GM23338 (cell line): ENCODE measurements around the gene SLC24A4. TPM values are rescaled to one million over a fixed set of nuclear protein-coding genes. Genes with fewer than 3 reads are reported as not detected.

Experiments used
- ATAC-seq: fragments of 200-7000 bp; cut with Tn5 transposase; 3 replicates; pipeline ENCODE4 v1.9.1; 2020
- DNase-seq: peaks from one replicate; pipeline ENCODE4 v3.0.0-alpha.2; 2015; ENCODE audit warnings: low spot score
- H2AFZ ChIP-seq: fragments of 200-600 bp; sonication (generic); 2 replicates; pipeline ENCODE4 v1.8.0; 2016; ENCODE audit warnings: antibody characterized with exemption, mild to moderate bottlenecking, moderate library complexity
- H3F3A ChIP-seq: fragments of 200-600 bp; sonication (generic); replicated peaks from 2 replicates; pipeline ENCODE4 v1.8.0; 2017; ENCODE audit warnings: antibody characterized with exemption, mixed run types, low read depth
- H3K27ac ChIP-seq: fragments of 200-600 bp; sonication (generic); 2 replicates; pipeline ENCODE4 v1.6.1; 2016; ENCODE audit warnings: low read depth
- H3K27me3 ChIP-seq: fragments of 200-600 bp; sonication (generic); 2 replicates; pipeline ENCODE4 v1.8.0; 2016; ENCODE audit warnings: mild to moderate bottlenecking, mixed run types, moderate library complexity; ENCODE audit not compliant: insufficient read depth
- H3K36me3 ChIP-seq: fragments of 200-600 bp; sonication (generic); 2 replicates; pipeline ENCODE4 v1.8.0; 2016; ENCODE audit warnings: mild to moderate bottlenecking; ENCODE audit not compliant: insufficient read depth
- H3K4me1 ChIP-seq: fragments of 200-600 bp; sonication (generic); 2 replicates; pipeline ENCODE4 v1.8.0; 2016; ENCODE audit warnings: mild to moderate bottlenecking, moderate library complexity; ENCODE audit not compliant: insufficient read depth
- H3K4me2 ChIP-seq: fragments of 200-600 bp; sonication (generic); 2 replicates; pipeline ENCODE4 v1.7.1; 2017; ENCODE audit warnings: mixed run types
- H3K4me3 ChIP-seq: fragments of 200-600 bp; sonication (generic); 2 replicates; pipeline ENCODE4 v1.6.1; 2016; ENCODE audit warnings: mixed run types
- H3K79me2 ChIP-seq: fragments of 200-600 bp; sonication (generic); replicated peaks from 2 replicates; pipeline ENCODE4 v1.8.0; 2017; ENCODE audit warnings: mild to moderate bottlenecking; ENCODE audit not compliant: insufficient read depth
- H3K9me2 ChIP-seq: fragments of 200-600 bp; sonication (generic); 2 replicates; pipeline ENCODE4 v1.8.0; 2017; ENCODE audit not compliant: insufficient read depth
- H4K20me1 ChIP-seq: fragments of 200-600 bp; sonication (generic); replicated peaks from 2 replicates; pipeline ENCODE4 v1.8.0; 2017; ENCODE audit warnings: mild to moderate bottlenecking; ENCODE audit not compliant: insufficient read depth
- H3K27ac Mint-ChIP-seq: 2 replicates; pipeline ENCODE4 v1.8.0; 2020; ENCODE audit warnings: inconsistent platforms, mild to moderate bottlenecking, moderate library complexity, mixed read lengths
- H3K27me3 Mint-ChIP-seq: 3 replicates; pipeline ENCODE4 v1.8.0; 2022; ENCODE audit warnings: low read depth, mild to moderate bottlenecking, moderate library complexity, mixed read lengths, inconsistent platforms; ENCODE audit not compliant: insufficient read depth, poor library complexity
- H3K36me3 Mint-ChIP-seq: 3 replicates; pipeline ENCODE4 v1.8.0; 2021; ENCODE audit warnings: low read depth, mild to moderate bottlenecking, inconsistent platforms, moderate library complexity, mixed read lengths
- H3K4me1 Mint-ChIP-seq: 3 replicates; pipeline ENCODE4 v1.8.0; 2020; ENCODE audit warnings: mild to moderate bottlenecking, inconsistent platforms, mixed read lengths
- H3K4me3 Mint-ChIP-seq: 3 replicates; pipeline ENCODE4 v1.8.0; 2021; ENCODE audit warnings: moderate library complexity, mild to moderate bottlenecking, inconsistent platforms, mixed read lengths
- H3K9me3 Mint-ChIP-seq: 3 replicates; pipeline ENCODE4 v1.8.0; 2020; ENCODE audit warnings: moderate library complexity, mild to moderate bottlenecking, inconsistent platforms, mixed read lengths
- NANOG ChIP-seq: IDR thresholded peaks from 2 replicates; pipeline ENCODE4 v1.6.1; 2016; ENCODE audit warnings: antibody characterized with exemption, borderline replicate concordance
- ZNF462 ChIP-seq: fragments of 250-450 bp; sonication (Bioruptor Pico); IDR thresholded peaks from 2 replicates; pipeline ENCODE4 v1.5.0; 2020; ENCODE audit warnings: mild to moderate bottlenecking, moderate library complexity
- polyA plus RNA-seq: library from polyadenylated mRNA; unstranded; fragments of >200 nt; fragmentation: Nextera tagmentation; extraction: Ambion mirVana; gene quantifications from 2 replicates; pipeline ENCODE4 v1.2.1, GENCODE V29; 2016
- total RNA-seq: library from RNA; depleted of rRNA; stranded (reverse); fragments of >200 nt; shearing (Covaris generic); gene quantifications from 2 replicates; pipeline ENCODE4 v1.2.3, GENCODE V29; 2014

The SLC24A4 gene
- total and polyA plus RNA-seq, 2 experiments from 2014 or later: 0.06 to 0.38 TPM

- peaks cover 29% of the 10 kb centered on the region for H3K27me3 Mint-ChIP-seq
Measured at GRCh38 chr14:92516344-92516965, 193.5 kb downstream of the SLC24A4 start.

More at GRCh38 chr14:92516344-92516965, 193.5 kb downstream of the SLC24A4 start:
- ATAC-seq (no peak), DNase-seq (no peak)
- Mint-ChIP-seq H3K4me3 (no peak overlapping the region), H3K36me3 (no peaks in the 10 kb centered on the region), H3K9me3 (no peaks in the 10 kb centered on the region), H3K27ac (no peak overlapping the region), H3K4me1 (peaks cover 6% of the 10 kb centered on the region)
- no peak overlapping the region for H2AFZ ChIP-seq
- H3K27me3 ChIP-seq: peaks cover 40% of the 10 kb centered on the region
- H3K36me3 ChIP-seq: no peaks in the 10 kb centered on the region
- H3K4me1 ChIP-seq: no peaks in the 10 kb centered on the region; the same call in 1 of the 2 replicates
- no peak overlapping the region for H3K27ac ChIP-seq
- H3F3A ChIP-seq: 0 out of 2 replicates have a peak, but pooled peaks cover 3% of the 10 kb centered on the region
- H4K20me1 ChIP-seq: no peaks in the 10 kb centered on the region
- H3K4me2 ChIP-seq: no peak overlapping the region
- H3K9me2 ChIP-seq: no peaks in the 10 kb centered on the region
- H3K79me2 ChIP-seq: no peaks in the 10 kb centered on the region
- no peak overlapping the region for H3K4me3 ChIP-seq
- TF ChIP-seq NANOG (no peak), ZNF462 (CRISPR knock-in tag) (no peak)
